GM12873 (cell line): ENCODE data around the gene TBXAS1.

Experiments used
- CTCF ChIP-seq: IDR thresholded peaks from 2 replicates; pipeline ENCODE4 v1.5.1; 2012; ENCODE audit warnings: low read depth, mild to moderate bottlenecking, moderate library complexity, low read length, control low read depth; ENCODE audit not compliant: insufficient read depth; ENCODE audit errors: missing control alignments

The TBXAS1 gene

GRCh38 chr7:140025241-140025640 is 196.2 kb downstream of the TBXAS1 start:
- no peak for TF ChIP-seq CTCF

GRCh38 chr7:140025814-140026433 is 196.9 kb downstream of the TBXAS1 start:
- TF ChIP-seq CTCF = no peak

GRCh38 chr7:140026935-140027334 is 197.9 kb downstream of the TBXAS1 start:
- TF ChIP-seq CTCF = no peak

GRCh38 chr7:140027858-140028257 is 198.8 kb downstream of the TBXAS1 start:
- no peak for TF ChIP-seq CTCF

GRCh38 chr7:140028311-140028710 is 199.2 kb downstream of the TBXAS1 start:
- no peak for TF ChIP-seq CTCF

GRCh38 chr7:140029072-140029471 is 200.0 kb downstream of the TBXAS1 start:
- no peak for TF ChIP-seq CTCF

- TF ChIP-seq CTCF = no peak
These were observed 202.3 kb downstream of the TBXAS1 start for GRCh38 chr7:140031364-140031763.
